ENCODE data around the gene NAT14.
"Not testable (repeated sequence)": the region's sequence is repeated elsewhere in the genome, so short reads cannot be mapped to it uniquely, and the experiment has no call there.

The NAT14 gene

DNA sequence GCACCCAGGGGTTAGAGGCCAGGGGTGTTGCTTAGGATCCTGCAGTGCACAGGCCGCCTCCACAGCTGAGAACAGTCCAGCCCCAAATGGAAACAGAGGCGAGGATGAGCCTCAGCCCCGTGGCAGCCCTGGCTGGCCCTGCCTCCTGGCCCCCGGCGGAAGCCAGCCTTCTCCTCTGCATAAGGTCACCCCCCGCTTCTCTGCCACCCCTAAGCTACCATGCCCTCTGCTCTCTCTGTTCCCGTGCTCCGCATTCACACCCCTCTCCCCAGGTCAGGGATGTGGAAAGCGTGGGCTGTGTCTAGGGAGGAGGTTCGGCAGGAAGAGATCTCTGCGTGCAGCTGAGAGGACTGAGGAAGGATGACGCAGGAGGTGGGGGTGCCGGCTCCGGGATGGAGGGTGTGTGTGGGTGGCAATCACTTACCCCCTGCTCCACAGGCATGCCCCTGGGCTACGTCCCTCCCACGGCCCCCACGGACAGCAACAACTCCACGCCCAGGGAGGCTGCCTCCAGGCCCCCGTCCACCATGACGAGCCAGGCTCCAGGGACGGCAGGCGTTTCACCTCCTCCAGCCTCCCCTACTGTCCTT, 9.3 kb downstream of the NAT14 start:
- no peak overlapping the region for H3K4me3 ChIP-seq (ENCODE audit: insufficient read depth, low read depth, low read length)
- WGBS, 2 experiments: 81 to 83% methylated on average over 22 of the region's 22 CpGs
- no peaks in the 10 kb centered on the region for H3K27me3 ChIP-seq (ENCODE audit: control insufficient read depth, insufficient read depth, low read length, poor library complexity, severe bottlenecking)

GRCh38 chr19:55495646-55496349, 10.8 kb downstream of the NAT14 start:
- Histone ChIP-seq H3K36me3 (ENCODE audit: control insufficient read depth, insufficient read depth, low read length) (no peaks in the 10 kb centered on the region), H3K27me3 (ENCODE audit: control insufficient read depth, insufficient read depth, low read length, poor library complexity, severe bottlenecking) (no peaks in the 10 kb centered on the region), H3K4me1 (ENCODE audit: control insufficient read depth, insufficient read depth, low read length) (no peaks in the 10 kb centered on the region), H3K27ac (ENCODE audit: insufficient read depth, low read depth, low read length, poor library complexity, severe bottlenecking) (no peak overlapping the region), H3K4me3 (ENCODE audit: insufficient read depth, low read depth, low read length) (no peak overlapping the region), H3K9me3 (ENCODE audit: control insufficient read depth, low read length) (no peaks in the 10 kb centered on the region)
- 75 to 76% methylated on average over 11 of the region's 11 CpGs for WGBS, 2 experiments

More for the DNA sequence above, 9.3 kb downstream of the NAT14 start:
- no peaks in the 10 kb centered on the region for H3K36me3 ChIP-seq (ENCODE audit: control insufficient read depth, insufficient read depth, low read length)
- H3K4me1 ChIP-seq (ENCODE audit: control insufficient read depth, insufficient read depth, low read length): peaks cover 4% of the 10 kb centered on the region
- no peak overlapping the region for H3K27ac ChIP-seq (ENCODE audit: insufficient read depth, low read depth, low read length, poor library complexity, severe bottlenecking)
- H3K9me3 ChIP-seq (ENCODE audit: control insufficient read depth, low read length): no peaks in the 10 kb centered on the region

DNA sequence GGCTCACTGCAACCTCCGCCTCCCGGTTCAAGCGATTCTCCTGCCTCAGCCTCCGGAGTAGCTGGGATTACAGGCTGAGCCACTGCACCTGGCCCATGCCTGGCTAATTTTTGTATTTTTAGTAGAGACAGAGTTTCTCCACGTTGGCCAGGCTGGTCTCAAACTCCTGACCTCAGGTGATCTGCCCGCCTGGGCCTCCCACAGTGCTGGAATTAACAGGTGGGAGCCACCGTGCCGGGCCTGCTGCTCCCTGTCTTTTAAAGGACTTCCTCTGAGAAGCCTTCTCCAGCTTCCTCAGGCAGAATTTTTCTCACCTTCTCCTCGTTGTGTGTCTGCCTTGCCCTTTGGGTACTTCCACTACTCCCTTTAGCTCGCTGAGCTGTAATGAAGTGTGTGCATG, 11.8 kb downstream of the NAT14 start:
- H3K36me3 ChIP-seq (ENCODE audit: control insufficient read depth, insufficient read depth, low read length); H3K9me3 ChIP-seq (ENCODE audit: control insufficient read depth, low read length); H3K4me3 ChIP-seq (ENCODE audit: insufficient read depth, low read depth, low read length); H3K4me1 ChIP-seq (ENCODE audit: control insufficient read depth, insufficient read depth, low read length); H3K27me3 ChIP-seq (ENCODE audit: control insufficient read depth, insufficient read depth, low read length, poor library complexity, severe bottlenecking); H3K27ac ChIP-seq (ENCODE audit: insufficient read depth, low read depth, low read length, poor library complexity, severe bottlenecking): not testable (repeated sequence)
- 80 to 82% methylated on average over 10 of the region's 10 CpGs for WGBS, 2 experiments

DNA sequence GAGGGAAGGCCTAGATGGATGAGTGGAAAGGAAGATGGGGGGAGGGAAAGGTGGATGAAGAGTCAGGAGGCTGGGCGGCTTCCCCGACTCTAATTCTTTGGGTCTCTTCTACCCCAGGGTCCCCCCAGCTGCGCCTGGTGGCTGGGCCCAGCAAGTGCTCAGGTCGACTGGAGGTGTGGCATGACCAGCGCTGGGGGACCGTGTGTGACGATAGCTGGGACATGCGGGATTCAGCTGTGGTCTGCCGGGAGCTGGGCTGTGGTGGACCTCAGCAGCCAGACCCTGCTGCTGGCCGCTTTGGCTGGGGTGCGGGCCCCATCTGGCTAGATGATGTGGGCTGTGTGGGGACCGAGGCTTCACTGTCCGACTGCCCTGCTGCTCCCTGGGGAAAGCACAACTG, 12.8 kb downstream of the NAT14 start:
- Histone ChIP-seq H3K9me3 (ENCODE audit: control insufficient read depth, low read length) (no peaks in the 10 kb centered on the region), H3K36me3 (ENCODE audit: control insufficient read depth, insufficient read depth, low read length) (no peaks in the 10 kb centered on the region), H3K27me3 (ENCODE audit: control insufficient read depth, insufficient read depth, low read length, poor library complexity, severe bottlenecking) (peaks cover 8% of the 10 kb centered on the region), H3K4me1 (ENCODE audit: control insufficient read depth, insufficient read depth, low read length) (no peaks in the 10 kb centered on the region), H3K27ac (ENCODE audit: insufficient read depth, low read depth, low read length, poor library complexity, severe bottlenecking) (no peak overlapping the region), H3K4me3 (ENCODE audit: insufficient read depth, low read depth, low read length) (no peak overlapping the region)
- WGBS, 2 experiments: 88 to 89% methylated on average over 13 of the region's 13 CpGs

DNA sequence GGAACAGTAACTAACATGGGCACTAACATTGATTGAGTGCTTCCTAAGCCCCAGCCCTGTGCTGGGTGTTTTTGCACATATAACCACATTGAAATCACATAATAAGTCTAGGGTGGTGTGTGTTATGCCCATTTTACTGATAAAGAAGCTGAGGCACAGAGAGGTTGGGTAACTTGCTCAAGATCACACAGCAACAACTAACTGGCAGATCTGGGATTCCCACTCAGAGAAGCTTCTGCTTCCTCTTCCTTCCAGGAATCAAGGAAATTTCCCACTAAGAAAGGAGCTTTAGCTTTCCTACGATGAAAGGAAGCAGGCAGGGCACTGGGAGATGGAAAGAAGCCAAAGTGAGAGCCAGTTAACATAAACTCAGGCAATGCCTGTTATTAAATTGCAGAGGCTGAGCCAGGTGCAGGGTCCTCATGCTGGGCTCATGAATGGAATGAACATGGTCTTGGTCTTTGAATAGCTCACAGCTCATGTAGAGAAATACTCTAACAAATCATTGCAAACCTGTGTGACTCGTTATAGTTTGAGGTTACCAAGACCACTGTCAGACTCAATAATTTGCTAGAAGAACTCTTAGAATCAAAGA, 13.4 kb downstream of the NAT14 start:
- Histone ChIP-seq H3K9me3 (ENCODE audit: control insufficient read depth, low read length) (no peaks in the 10 kb centered on the region), H3K36me3 (ENCODE audit: control insufficient read depth, insufficient read depth, low read length) (no peaks in the 10 kb centered on the region), H3K4me1 (ENCODE audit: control insufficient read depth, insufficient read depth, low read length) (no peaks in the 10 kb centered on the region), H3K4me3 (ENCODE audit: insufficient read depth, low read depth, low read length) (no peak overlapping the region), H3K27ac (ENCODE audit: insufficient read depth, low read depth, low read length, poor library complexity, severe bottlenecking) (no peak overlapping the region), H3K27me3 (ENCODE audit: control insufficient read depth, insufficient read depth, low read length, poor library complexity, severe bottlenecking) (peaks cover 14% of the 10 kb centered on the region)
- 85 to 90% methylated on average over 2 of the region's 2 CpGs for WGBS, 2 experiments

DNA sequence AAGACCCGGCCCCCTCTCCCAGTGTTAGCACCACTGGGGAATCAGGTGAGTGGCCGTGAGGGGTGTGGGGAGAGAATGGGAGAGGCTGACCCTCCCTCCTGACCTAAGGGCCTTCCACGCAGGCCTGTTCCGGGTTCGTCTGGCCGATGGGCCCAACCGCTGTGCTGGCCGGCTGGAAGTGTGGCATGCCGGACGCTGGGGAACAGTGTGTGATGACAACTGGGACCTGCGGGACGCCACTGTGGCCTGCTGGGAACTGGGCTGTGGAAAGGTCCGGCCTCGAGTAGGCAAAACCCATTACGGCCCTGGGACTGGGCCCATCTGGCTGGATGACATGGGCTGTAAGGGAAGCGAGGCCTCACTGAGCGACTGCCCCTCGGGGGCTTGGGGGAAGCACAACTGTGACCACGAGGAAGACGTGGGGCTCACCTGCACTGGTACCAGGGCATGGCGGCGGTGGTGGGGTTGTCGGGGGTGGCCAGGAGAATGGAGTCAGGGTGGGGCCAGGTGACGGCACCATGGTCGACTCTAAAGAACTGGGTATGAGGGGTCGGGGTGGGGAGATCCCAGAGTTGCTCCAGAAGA, 15.5 kb downstream of the NAT14 start:
- 94 to 95% methylated on average over 26 of the region's 26 CpGs for WGBS, 2 experiments
- Histone ChIP-seq H3K27ac (ENCODE audit: insufficient read depth, low read depth, low read length, poor library complexity, severe bottlenecking) (no peak overlapping the region), H3K4me1 (ENCODE audit: control insufficient read depth, insufficient read depth, low read length) (no peaks in the 10 kb centered on the region), H3K36me3 (ENCODE audit: control insufficient read depth, insufficient read depth, low read length) (no peaks in the 10 kb centered on the region), H3K9me3 (ENCODE audit: control insufficient read depth, low read length) (no peaks in the 10 kb centered on the region), H3K27me3 (ENCODE audit: control insufficient read depth, insufficient read depth, low read length, poor library complexity, severe bottlenecking) (peaks cover 26% of the 10 kb centered on the region), H3K4me3 (ENCODE audit: insufficient read depth, low read depth, low read length) (no peak overlapping the region)

DNA sequence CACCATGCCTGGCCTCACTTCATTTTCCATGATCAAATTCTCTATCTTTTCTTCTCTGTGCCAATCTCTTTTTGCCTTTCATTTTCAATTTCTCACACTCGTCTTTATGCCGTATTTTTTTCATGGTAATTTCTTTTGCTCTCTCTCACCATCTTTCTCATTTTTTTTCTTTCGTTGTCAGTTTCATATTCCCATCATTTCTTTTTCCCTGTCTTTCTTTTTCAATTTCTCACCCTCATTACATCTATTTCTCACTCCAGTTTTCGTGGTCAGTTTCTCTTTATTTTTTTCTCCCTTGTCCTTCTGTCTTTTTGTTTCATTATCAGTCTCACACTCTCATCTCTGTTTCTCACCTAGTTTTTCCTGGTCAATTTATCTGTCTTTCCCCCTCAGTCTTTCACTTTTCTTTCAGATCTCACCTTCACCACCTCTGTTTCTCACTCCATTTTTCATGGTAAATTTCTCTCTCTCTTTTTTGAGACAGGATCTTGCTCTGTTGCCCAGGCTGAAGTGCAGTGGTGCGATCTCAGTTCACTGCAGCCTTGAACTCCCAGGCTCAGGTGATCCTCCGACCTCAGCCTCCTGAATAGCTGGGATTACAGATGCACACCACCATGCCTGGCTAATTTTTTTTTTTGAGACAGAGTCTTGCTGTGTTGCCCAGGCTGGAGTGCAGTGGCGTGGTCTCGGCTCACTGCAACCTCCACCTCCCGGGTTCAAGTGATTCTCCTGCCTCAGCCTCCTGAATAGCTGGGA, 17.4 kb downstream of the NAT14 start:
- Histone ChIP-seq H3K27ac (ENCODE audit: insufficient read depth, low read depth, low read length, poor library complexity, severe bottlenecking) (no peak overlapping the region), H3K36me3 (ENCODE audit: control insufficient read depth, insufficient read depth, low read length) (no peaks in the 10 kb centered on the region), H3K9me3 (ENCODE audit: control insufficient read depth, low read length) (no peaks in the 10 kb centered on the region), H3K4me3 (ENCODE audit: insufficient read depth, low read depth, low read length) (no peak overlapping the region), H3K4me1 (ENCODE audit: control insufficient read depth, insufficient read depth, low read length) (no peaks in the 10 kb centered on the region), H3K27me3 (ENCODE audit: control insufficient read depth, insufficient read depth, low read length, poor library complexity, severe bottlenecking) (peaks cover 26% of the 10 kb centered on the region)
- WGBS, 2 experiments: 92 to 94% methylated on average over 9 of the region's 9 CpGs

DNA sequence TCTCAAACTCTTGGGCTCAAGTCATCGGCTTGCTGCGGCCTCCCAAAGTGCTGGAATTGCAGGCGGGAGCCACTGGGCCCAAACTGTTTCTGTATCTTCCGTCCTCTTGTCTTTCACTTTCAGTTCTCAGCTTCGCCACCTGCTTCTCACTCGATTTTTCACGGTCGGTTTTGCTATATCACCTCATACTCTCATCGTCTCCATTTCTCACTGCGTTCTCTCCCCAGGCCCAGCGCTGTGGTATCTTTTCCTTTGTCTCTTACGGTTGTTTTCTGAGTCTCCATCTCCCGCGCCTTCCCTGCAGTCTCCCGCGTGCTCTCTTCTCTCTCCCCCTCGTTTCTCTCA, 18.1 kb downstream of the NAT14 start:
- no peaks in the 10 kb centered on the region for H3K36me3 ChIP-seq (ENCODE audit: control insufficient read depth, insufficient read depth, low read length)
- peaks cover 26% of the 10 kb centered on the region for H3K27me3 ChIP-seq (ENCODE audit: control insufficient read depth, insufficient read depth, low read length, poor library complexity, severe bottlenecking)
- H3K9me3 ChIP-seq (ENCODE audit: control insufficient read depth, low read length): no peaks in the 10 kb centered on the region
- no peak overlapping the region for H3K27ac ChIP-seq (ENCODE audit: insufficient read depth, low read depth, low read length, poor library complexity, severe bottlenecking)
- H3K4me1 ChIP-seq (ENCODE audit: control insufficient read depth, insufficient read depth, low read length): no peaks in the 10 kb centered on the region
- WGBS, 2 experiments: 89 to 92% methylated on average over 17 of the region's 17 CpGs
- H3K4me3 ChIP-seq (ENCODE audit: insufficient read depth, low read depth, low read length): no peak overlapping the region

- no peaks in the 10 kb centered on the region for H3K9me3 ChIP-seq (ENCODE audit: control insufficient read depth, low read length)
- 31 to 32% methylated on average over 64 of the region's 64 CpGs for WGBS, 2 experiments
- H3K36me3 ChIP-seq (ENCODE audit: control insufficient read depth, insufficient read depth, low read length): no peaks in the 10 kb centered on the region
- peaks cover 26% of the 10 kb centered on the region for H3K27me3 ChIP-seq (ENCODE audit: control insufficient read depth, insufficient read depth, low read length, poor library complexity, severe bottlenecking)
- H3K4me3 ChIP-seq (ENCODE audit: insufficient read depth, low read depth, low read length): no peak overlapping the region
- H3K27ac ChIP-seq (ENCODE audit: insufficient read depth, low read depth, low read length, poor library complexity, severe bottlenecking): no peak overlapping the region
- H3K4me1 ChIP-seq (ENCODE audit: control insufficient read depth, insufficient read depth, low read length): no peaks in the 10 kb centered on the region
Measured at GRCh38 chr19:55503502-55504251, 18.7 kb downstream of the NAT14 start.

Data from ectodermal cell (in vitro differentiated cells).